ENCODE results near the gene VPS4A.

VPS4A gene

DNA sequence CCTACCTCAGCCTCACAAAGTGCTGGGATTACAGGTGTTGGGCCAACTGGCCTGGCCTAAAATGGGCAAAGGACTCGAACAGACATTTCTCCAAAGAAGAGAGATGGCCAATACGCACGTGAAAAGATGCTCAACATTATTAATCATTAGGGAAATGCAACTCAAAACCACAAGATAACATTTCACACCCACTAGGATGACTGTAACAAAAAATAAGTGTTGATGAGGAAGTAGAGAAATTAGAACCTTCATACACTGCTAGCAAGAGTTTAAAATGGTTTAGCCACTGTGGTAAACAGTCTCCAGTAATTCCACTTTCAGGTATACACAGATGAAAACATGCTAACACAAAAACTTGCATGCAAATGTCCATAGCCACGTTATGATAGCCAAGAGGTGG is 34.8 kb downstream of the VPS4A start:
- Histone ChIP-seq H3K79me2 (ENCODE audit: insufficient read depth, low read length) (peaks cover 19% of the 10 kb centered on the region), H3K4me2 (ENCODE audit: low read depth, low read length, poor library complexity, severe bottlenecking) (no peak overlapping the region), H3F3A (ENCODE audit: low read depth) (no peaks in the 10 kb centered on the region), H2AFZ (ENCODE audit: low read length) (no peak overlapping the region), H3K9me2 (replicated peaks; ENCODE audit: low read depth, low read length) (no peaks in the 10 kb centered on the region), H3K9ac (ENCODE audit: low read depth, low read length, poor library complexity, severe bottlenecking) (no peak overlapping the region), H4K20me1 (ENCODE audit: insufficient read depth, low read length, poor library complexity, severe bottlenecking) (peaks cover 3% of the 10 kb centered on the region), H3K4me1 (ENCODE audit: insufficient read depth, low read length, poor library complexity, severe bottlenecking) (peaks cover 12% of the 10 kb centered on the region), H3K36me3 (ENCODE audit: insufficient read depth, low read length) (peaks cover 6% of the 10 kb centered on the region; the same call in 1 of the 2 replicates), H3K9me3 (ENCODE audit: insufficient read depth, low read depth, low read length) (no peaks in the 10 kb centered on the region), H3K27me3 (ENCODE audit: insufficient read depth, low read length, poor library complexity, severe bottlenecking) (no peaks in the 10 kb centered on the region), H3K4me3 (ENCODE audit: low read length, poor library complexity, severe bottlenecking) (no peak overlapping the region)
- no peak for TF ChIP-seq EZH2phosphoT487 (IDR thresholded peaks at IDR 0.05; ENCODE audit: borderline replicate concordance)
- TF ChIP-seq, protein P1, sequence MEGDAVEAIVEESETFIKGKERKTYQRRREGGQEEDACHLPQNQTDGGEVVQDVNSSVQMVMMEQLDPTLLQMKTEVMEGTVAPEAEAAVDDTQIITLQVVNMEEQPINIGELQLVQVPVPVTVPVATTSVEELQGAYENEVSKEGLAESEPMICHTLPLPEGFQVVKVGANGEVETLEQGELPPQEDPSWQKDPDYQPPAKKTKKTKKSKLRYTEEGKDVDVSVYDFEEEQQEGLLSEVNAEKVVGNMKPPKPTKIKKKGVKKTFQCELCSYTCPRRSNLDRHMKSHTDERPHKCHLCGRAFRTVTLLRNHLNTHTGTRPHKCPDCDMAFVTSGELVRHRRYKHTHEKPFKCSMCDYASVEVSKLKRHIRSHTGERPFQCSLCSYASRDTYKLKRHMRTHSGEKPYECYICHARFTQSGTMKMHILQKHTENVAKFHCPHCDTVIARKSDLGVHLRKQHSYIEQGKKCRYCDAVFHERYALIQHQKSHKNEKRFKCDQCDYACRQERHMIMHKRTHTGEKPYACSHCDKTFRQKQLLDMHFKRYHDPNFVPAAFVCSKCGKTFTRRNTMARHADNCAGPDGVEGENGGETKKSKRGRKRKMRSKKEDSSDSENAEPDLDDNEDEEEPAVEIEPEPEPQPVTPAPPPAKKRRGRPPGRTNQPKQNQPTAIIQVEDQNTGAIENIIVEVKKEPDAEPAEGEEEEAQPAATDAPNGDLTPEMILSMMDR (conservative IDR thresholded peaks at IDR 0.05; ENCODE audit: low read length), result no peak

DNA sequence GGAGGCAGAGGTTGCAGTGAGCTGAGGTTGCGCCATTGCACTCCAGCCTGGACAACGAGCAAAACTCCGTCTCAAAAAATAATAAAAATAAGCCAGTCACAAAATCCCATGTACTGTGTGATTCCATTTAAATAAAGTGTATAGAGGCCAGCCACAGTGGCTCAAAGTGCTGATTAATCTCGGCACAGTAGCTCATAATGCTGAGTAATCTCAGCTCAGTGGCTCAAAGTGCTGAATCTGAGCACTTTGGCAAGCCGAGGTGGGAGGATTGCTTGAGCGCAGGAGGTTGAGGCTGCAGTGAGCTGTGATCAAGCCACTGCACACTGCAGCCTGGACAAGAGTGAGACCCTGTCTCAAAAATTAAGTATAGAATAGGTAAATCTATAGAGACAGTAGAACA is 35.5 kb downstream of the VPS4A start:
- H3K9me2 ChIP-seq (replicated peaks; ENCODE audit: low read depth, low read length), result no peaks in the 10 kb centered on the region
- no peak overlapping the region for H3K4me2 ChIP-seq (ENCODE audit: low read depth, low read length, poor library complexity, severe bottlenecking)
- H4K20me1 ChIP-seq (ENCODE audit: insufficient read depth, low read length, poor library complexity, severe bottlenecking), result no peaks in the 10 kb centered on the region
- H3K79me2 ChIP-seq (ENCODE audit: insufficient read depth, low read length), result peaks cover 11% of the 10 kb centered on the region
- no peak for TF ChIP-seq EZH2phosphoT487 (IDR thresholded peaks at IDR 0.05; ENCODE audit: borderline replicate concordance)
- H3K27me3 ChIP-seq (ENCODE audit: insufficient read depth, low read length, poor library complexity, severe bottlenecking), result no peaks in the 10 kb centered on the region
- H3K4me1 ChIP-seq (ENCODE audit: insufficient read depth, low read length, poor library complexity, severe bottlenecking), result peaks cover 5% of the 10 kb centered on the region
- H2AFZ ChIP-seq (ENCODE audit: low read length), result no peak overlapping the region
- H3K9me3 ChIP-seq (ENCODE audit: insufficient read depth, low read depth, low read length), result no peaks in the 10 kb centered on the region
- H3K36me3 ChIP-seq (ENCODE audit: insufficient read depth, low read length), result peaks cover 6% of the 10 kb centered on the region; the same call in 1 of the 2 replicates
- no peaks in the 10 kb centered on the region for H3F3A ChIP-seq (ENCODE audit: low read depth)
- H3K4me3 ChIP-seq (ENCODE audit: low read length, poor library complexity, severe bottlenecking), result no peak overlapping the region
- H3K9ac ChIP-seq (ENCODE audit: low read depth, low read length, poor library complexity, severe bottlenecking), result no peak overlapping the region

DNA sequence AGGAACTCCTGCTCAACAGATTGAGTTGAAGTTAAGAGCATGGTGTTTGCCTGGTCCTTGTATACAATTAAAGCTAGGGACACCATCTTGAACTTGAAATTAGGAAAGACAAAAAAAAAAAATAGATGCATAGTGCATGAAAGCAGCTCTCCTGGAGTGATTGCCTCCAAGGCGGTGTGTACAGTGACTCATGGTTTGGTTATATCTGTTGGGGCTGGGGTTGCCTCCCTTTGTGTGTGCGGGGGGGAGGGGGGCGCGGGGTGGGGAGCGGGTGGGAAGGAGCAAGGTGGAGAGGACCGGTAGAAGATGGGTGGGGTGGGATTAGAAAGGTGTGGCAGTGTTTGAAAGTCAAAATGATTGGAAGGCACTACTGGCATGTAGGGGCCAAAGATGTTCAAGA is 37.1 kb downstream of the VPS4A start:
- H3K36me3 ChIP-seq (ENCODE audit: insufficient read depth, low read length), result peaks cover 3% of the 10 kb centered on the region; the same call in 1 of the 2 replicates
- no peak overlapping the region for H3K9ac ChIP-seq (ENCODE audit: low read depth, low read length, poor library complexity, severe bottlenecking)
- no peaks in the 10 kb centered on the region for H3K4me1 ChIP-seq (ENCODE audit: insufficient read depth, low read length, poor library complexity, severe bottlenecking)
- H3K4me3 ChIP-seq (ENCODE audit: low read length, poor library complexity, severe bottlenecking), result no peak overlapping the region
- no peaks in the 10 kb centered on the region for H3K9me2 ChIP-seq (replicated peaks; ENCODE audit: low read depth, low read length)
- H3F3A ChIP-seq (ENCODE audit: low read depth), result no peaks in the 10 kb centered on the region
- peaks cover 4% of the 10 kb centered on the region; the same call in 1 of the 2 replicates for H3K79me2 ChIP-seq (ENCODE audit: insufficient read depth, low read length)
- no peaks in the 10 kb centered on the region for H3K27me3 ChIP-seq (ENCODE audit: insufficient read depth, low read length, poor library complexity, severe bottlenecking)
- no peak overlapping the region for H2AFZ ChIP-seq (ENCODE audit: low read length)
- H3K9me3 ChIP-seq (ENCODE audit: insufficient read depth, low read depth, low read length), result no peaks in the 10 kb centered on the region
- no peak overlapping the region for H3K4me2 ChIP-seq (ENCODE audit: low read depth, low read length, poor library complexity, severe bottlenecking)
- no peaks in the 10 kb centered on the region for H4K20me1 ChIP-seq (ENCODE audit: insufficient read depth, low read length, poor library complexity, severe bottlenecking)
- TF ChIP-seq EZH2phosphoT487 (IDR thresholded peaks at IDR 0.05; ENCODE audit: borderline replicate concordance), result no peak
- TF ChIP-seq, protein P1 (conservative IDR thresholded peaks at IDR 0.05; ENCODE audit: low read length), result no peak

DNA sequence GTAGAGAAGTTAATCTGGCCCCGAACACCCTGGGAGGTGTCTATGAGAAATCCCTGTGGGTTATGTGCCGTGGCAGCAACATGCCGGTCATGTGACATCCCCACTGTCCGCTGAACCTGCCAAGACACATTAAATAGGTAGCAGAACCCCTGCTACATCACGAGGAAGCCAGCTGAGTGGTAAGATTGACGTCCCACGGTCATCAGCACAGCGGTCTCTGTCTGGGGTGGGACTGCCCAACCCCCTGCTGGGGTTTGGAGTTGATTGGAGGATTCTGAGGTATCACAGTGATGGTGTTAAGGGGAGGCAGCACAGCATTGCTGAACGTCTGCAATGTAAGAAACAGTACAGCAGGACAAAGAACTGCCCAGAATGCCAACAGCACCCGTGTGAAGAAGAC is 38.4 kb downstream of the VPS4A start:
- H3K4me3 ChIP-seq (ENCODE audit: low read length, poor library complexity, severe bottlenecking), result no peak overlapping the region
- no peaks in the 10 kb centered on the region for H3K79me2 ChIP-seq (ENCODE audit: insufficient read depth, low read length)
- no peaks in the 10 kb centered on the region for H3F3A ChIP-seq (ENCODE audit: low read depth)
- H3K9ac ChIP-seq (ENCODE audit: low read depth, low read length, poor library complexity, severe bottlenecking), result no peak overlapping the region
- no peaks in the 10 kb centered on the region for H3K36me3 ChIP-seq (ENCODE audit: insufficient read depth, low read length)
- no peaks in the 10 kb centered on the region for H3K4me1 ChIP-seq (ENCODE audit: insufficient read depth, low read length, poor library complexity, severe bottlenecking)
- H4K20me1 ChIP-seq (ENCODE audit: insufficient read depth, low read length, poor library complexity, severe bottlenecking), result no peaks in the 10 kb centered on the region
- H3K27me3 ChIP-seq (ENCODE audit: insufficient read depth, low read length, poor library complexity, severe bottlenecking), result no peaks in the 10 kb centered on the region
- no peak for TF ChIP-seq EZH2phosphoT487 (IDR thresholded peaks at IDR 0.05; ENCODE audit: borderline replicate concordance)
- TF ChIP-seq, protein P1 (conservative IDR thresholded peaks at IDR 0.05; ENCODE audit: low read length), result no peak
- no peaks in the 10 kb centered on the region for H3K9me3 ChIP-seq (ENCODE audit: insufficient read depth, low read depth, low read length)
- no peak overlapping the region for H3K4me2 ChIP-seq (ENCODE audit: low read depth, low read length, poor library complexity, severe bottlenecking)
- H2AFZ ChIP-seq (ENCODE audit: low read length), result no peak overlapping the region
- no peaks in the 10 kb centered on the region for H3K9me2 ChIP-seq (replicated peaks; ENCODE audit: low read depth, low read length)

All from Loucy (cell line).